ENCODE measurements around the gene ABLIM1.

The ABLIM1 gene

DNA sequence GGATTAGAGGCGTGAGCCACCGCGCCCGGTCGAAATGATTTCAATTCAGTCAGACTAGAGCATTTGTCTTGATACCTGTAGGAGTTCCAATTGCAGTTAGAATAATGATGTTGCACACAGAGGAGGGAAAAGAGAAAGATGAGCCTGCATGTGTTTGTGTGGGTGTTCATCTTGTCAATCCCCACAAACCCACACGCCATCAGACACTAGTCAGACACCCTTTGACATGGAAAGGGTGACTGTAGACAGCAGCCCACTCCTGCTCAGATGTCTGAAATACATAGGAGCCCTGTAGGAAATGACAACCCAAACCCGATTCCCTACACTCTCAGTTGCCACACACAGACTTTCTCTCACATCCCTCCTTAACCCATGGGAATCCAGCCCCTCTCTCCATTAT is 92.0 kb downstream of the ABLIM1 start:
- no peak for TF ChIP-seq EGR1 (IDR thresholded peaks at IDR 0.05)
- TF ChIP-seq RAD21 (IDR thresholded peaks at IDR 0.05; ENCODE audit: low read depth): no peak
- TF ChIP-seq TEAD4 (IDR thresholded peaks at IDR 0.05): no peak
- TF ChIP-seq YY1 (IDR thresholded peaks at IDR 0.05; ENCODE audit: low read depth): no peak
- TF ChIP-seq NFIC (IDR thresholded peaks at IDR 0.05): no peak

DNA sequence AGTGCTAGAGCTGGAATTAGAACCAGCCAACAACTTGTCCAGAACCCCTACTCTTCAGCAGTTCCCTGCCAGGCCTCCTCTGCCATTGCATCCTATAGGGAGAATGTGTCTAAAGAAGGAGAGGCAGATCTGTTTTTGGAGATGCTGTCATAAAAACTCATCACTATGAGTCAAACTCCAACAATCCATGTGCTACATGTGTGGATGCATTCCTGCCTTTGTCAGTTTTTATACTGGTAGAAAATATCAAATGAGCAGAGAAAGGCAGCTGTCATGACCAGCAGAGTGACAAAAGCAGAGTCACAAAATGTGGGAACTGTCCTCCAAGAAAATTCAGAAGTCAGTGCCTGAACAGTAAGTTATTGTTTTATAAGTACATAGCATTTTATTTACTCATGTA is 93.0 kb downstream of the ABLIM1 start:
- TF ChIP-seq ZBTB7A (IDR thresholded peaks at IDR 0.05; ENCODE audit: low read depth): no peak

DNA sequence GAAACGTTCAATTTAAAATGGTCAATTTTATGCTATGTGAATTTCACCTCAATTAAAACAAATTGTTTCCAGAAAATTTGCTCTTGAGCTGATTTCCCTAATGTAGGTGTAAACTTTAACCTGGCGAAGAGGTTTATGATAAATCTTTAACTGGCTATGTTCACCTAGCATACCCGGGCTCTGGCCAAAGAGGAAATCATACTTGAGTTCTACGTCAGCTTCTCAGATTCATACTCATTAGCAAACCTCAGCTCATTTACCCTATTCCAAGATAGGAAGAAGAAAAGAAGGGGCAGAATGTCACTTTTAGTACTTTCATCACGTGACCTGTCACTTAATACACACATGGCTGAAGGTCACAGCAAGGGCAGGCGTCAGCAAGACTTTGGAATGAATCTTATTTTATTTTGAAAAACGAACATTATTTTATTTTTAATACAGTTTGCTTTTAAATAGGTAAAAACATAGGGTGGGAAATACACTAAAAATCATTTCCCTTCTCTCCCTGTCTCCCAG is 97.0 kb downstream of the ABLIM1 start:
- TF ChIP-seq ZBTB7A (IDR thresholded peaks at IDR 0.05; ENCODE audit: low read depth): no peak
- no peak for TF ChIP-seq FOXM1 (IDR thresholded peaks at IDR 0.05; ENCODE audit: borderline replicate concordance, low read depth)
- TF ChIP-seq CREB1 (IDR thresholded peaks at IDR 0.05; ENCODE audit: low read depth): no peak
- TF ChIP-seq TAF1 (IDR thresholded peaks at IDR 0.05; ENCODE audit: low read depth): no peak
- TF ChIP-seq, protein P1, sequence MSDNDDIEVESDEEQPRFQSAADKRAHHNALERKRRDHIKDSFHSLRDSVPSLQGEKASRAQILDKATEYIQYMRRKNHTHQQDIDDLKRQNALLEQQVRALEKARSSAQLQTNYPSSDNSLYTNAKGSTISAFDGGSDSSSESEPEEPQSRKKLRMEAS (IDR thresholded peaks at IDR 0.05): no peak
- TF ChIP-seq EGR1 (IDR thresholded peaks at IDR 0.05): no peak
- no peak for TF ChIP-seq TCF12 (IDR thresholded peaks at IDR 0.05; ENCODE audit: low read depth)
- TF ChIP-seq CEBPB (IDR thresholded peaks at IDR 0.05): no peak
- TF ChIP-seq RAD21 (IDR thresholded peaks at IDR 0.05; ENCODE audit: low read depth): no peak
- TF ChIP-seq NFIC (IDR thresholded peaks at IDR 0.05): no peak
- no peak for TF ChIP-seq YY1 (IDR thresholded peaks at IDR 0.05; ENCODE audit: low read depth)
- TF ChIP-seq, protein P2, sequence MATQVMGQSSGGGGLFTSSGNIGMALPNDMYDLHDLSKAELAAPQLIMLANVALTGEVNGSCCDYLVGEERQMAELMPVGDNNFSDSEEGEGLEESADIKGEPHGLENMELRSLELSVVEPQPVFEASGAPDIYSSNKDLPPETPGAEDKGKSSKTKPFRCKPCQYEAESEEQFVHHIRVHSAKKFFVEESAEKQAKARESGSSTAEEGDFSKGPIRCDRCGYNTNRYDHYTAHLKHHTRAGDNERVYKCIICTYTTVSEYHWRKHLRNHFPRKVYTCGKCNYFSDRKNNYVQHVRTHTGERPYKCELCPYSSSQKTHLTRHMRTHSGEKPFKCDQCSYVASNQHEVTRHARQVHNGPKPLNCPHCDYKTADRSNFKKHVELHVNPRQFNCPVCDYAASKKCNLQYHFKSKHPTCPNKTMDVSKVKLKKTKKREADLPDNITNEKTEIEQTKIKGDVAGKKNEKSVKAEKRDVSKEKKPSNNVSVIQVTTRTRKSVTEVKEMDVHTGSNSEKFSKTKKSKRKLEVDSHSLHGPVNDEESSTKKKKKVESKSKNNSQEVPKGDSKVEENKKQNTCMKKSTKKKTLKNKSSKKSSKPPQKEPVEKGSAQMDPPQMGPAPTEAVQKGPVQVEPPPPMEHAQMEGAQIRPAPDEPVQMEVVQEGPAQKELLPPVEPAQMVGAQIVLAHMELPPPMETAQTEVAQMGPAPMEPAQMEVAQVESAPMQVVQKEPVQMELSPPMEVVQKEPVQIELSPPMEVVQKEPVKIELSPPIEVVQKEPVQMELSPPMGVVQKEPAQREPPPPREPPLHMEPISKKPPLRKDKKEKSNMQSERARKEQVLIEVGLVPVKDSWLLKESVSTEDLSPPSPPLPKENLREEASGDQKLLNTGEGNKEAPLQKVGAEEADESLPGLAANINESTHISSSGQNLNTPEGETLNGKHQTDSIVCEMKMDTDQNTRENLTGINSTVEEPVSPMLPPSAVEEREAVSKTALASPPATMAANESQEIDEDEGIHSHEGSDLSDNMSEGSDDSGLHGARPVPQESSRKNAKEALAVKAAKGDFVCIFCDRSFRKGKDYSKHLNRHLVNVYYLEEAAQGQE (IDR thresholded peaks at IDR 0.05; ENCODE audit: low read depth): no peak
- TF ChIP-seq, protein P3, sequence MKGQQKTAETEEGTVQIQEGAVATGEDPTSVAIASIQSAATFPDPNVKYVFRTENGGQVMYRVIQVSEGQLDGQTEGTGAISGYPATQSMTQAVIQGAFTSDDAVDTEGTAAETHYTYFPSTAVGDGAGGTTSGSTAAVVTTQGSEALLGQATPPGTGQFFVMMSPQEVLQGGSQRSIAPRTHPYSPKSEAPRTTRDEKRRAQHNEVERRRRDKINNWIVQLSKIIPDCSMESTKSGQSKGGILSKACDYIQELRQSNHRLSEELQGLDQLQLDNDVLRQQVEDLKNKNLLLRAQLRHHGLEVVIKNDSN (IDR thresholded peaks at IDR 0.05): no peak

DNA sequence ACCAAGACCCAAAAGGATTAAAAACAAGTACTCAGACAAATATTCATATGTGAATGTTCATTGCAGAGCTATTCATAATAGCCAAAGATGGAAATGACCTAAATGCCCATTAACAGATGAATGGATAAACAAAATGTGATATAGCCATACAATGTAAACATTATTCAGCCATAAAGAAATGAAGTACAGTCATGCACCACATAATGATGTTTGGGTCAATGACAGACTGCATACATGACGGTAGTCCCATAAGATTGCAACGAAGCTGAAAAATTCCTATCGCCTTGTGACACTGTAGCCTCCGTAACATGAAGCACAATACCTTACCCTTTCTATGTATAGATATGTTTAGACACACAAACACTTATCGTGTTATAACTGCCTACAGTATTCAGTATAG is 97.9 kb downstream of the ABLIM1 start:
- TF ChIP-seq EP300 (IDR thresholded peaks at IDR 0.05; ENCODE audit: borderline replicate concordance) (no peak), EGR1 (IDR thresholded peaks at IDR 0.05) (no peak), ZBTB7A (IDR thresholded peaks at IDR 0.05; ENCODE audit: low read depth) (no peak), FOXM1 (IDR thresholded peaks at IDR 0.05; ENCODE audit: borderline replicate concordance, low read depth) (no peak), TCF12 (IDR thresholded peaks at IDR 0.05; ENCODE audit: low read depth) (no peak), RAD21 (IDR thresholded peaks at IDR 0.05; ENCODE audit: low read depth) (no peak), YY1 (IDR thresholded peaks at IDR 0.05; ENCODE audit: low read depth) (no peak), TEAD4 (IDR thresholded peaks at IDR 0.05) (no peak)
- TF ChIP-seq, protein P2 (IDR thresholded peaks at IDR 0.05; ENCODE audit: low read depth): no peak
- TF ChIP-seq, protein P3 (IDR thresholded peaks at IDR 0.05): no peak

DNA sequence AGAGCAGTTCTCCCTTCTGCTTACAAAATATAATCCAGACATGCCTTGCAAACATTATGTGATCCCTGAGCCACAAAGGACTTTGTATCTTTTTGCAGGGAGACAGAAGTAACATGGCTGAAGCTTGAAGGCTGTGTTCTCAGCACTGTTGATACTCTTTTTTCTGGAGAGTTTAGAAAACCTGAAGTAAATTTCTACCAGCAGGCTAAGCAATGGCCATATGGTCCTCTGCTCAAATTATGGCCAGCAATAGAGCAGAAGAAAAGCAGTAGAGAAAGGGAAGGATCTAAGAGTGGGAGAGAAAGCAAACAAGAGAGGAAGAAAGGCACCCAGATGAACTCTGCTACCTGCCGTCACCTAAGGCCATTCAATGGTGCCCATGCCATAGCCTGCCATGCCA is 98.4 kb downstream of the ABLIM1 start:
- TF ChIP-seq CREB1 (IDR thresholded peaks at IDR 0.05; ENCODE audit: low read depth): no peak
- no peak for TF ChIP-seq EGR1 (IDR thresholded peaks at IDR 0.05)
- TF ChIP-seq NFIC (IDR thresholded peaks at IDR 0.05): no peak
- no peak for TF ChIP-seq EP300 (IDR thresholded peaks at IDR 0.05; ENCODE audit: borderline replicate concordance)
- no peak for TF ChIP-seq RAD21 (IDR thresholded peaks at IDR 0.05; ENCODE audit: low read depth)
- TF ChIP-seq, protein P3 (IDR thresholded peaks at IDR 0.05): no peak
- TF ChIP-seq, protein P2 (IDR thresholded peaks at IDR 0.05; ENCODE audit: low read depth): no peak
- no peak for TF ChIP-seq CEBPB (IDR thresholded peaks at IDR 0.05)

Measured in Ishikawa (cell line).